Measurements from ENCODE around the gene WDR1.

Gene WDR1

DNA sequence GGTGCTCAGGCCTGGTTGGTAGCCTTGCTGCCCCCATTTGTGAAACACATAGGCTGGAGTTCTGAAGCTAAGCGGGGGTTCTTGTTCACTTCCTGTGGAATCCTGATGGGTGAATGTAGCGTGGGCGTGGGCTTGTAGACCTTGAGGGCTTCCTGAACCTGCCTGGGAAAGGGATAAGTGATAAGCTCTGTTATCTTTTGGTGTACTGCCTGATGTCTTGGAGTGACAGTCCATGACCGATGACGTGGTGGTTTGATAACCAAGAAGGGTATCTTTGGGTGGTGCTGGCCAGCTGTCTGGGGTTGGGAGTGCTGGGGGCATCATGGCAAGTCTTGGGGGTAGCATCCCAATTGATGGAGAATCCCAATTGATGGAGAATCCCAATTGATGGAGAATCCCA is 17.5 kb upstream of the WDR1 start:
- Histone ChIP-seq H3K9me2 (replicated peaks; ENCODE audit: insufficient read depth, low read length) (no peaks in the 10 kb centered on the region), H4K20me1 (ENCODE audit: low read depth, low read length) (no peaks in the 10 kb centered on the region), H3K4me3 (ENCODE audit: insufficient read depth, low read length, poor library complexity, severe bottlenecking) (no peak overlapping the region), H3F3A (ENCODE audit: insufficient read depth) (no peaks in the 10 kb centered on the region), H3K79me2 (ENCODE audit: insufficient read depth, low read length) (no peaks in the 10 kb centered on the region), H3K4me2 (ENCODE audit: low read depth, low read length, poor library complexity, severe bottlenecking) (no peak overlapping the region), H2AFZ (ENCODE audit: low read depth, low read length, severe bottlenecking) (no peak overlapping the region), H3K36me3 (ENCODE audit: low read length) (no peaks in the 10 kb centered on the region), H3K27ac (ENCODE audit: low read depth, low read length) (no peak overlapping the region), H3K9ac (ENCODE audit: low read length) (no peak overlapping the region), H3K27me3 (ENCODE audit: low read length) (no peaks in the 10 kb centered on the region), H3K9me3 (ENCODE audit: insufficient read depth, low read length) (no peaks in the 10 kb centered on the region)
- TF ChIP-seq EZH2phosphoT487 (conservative IDR thresholded peaks at IDR 0.05; ENCODE audit: low read length) = no peak
- TF ChIP-seq, protein P1, sequence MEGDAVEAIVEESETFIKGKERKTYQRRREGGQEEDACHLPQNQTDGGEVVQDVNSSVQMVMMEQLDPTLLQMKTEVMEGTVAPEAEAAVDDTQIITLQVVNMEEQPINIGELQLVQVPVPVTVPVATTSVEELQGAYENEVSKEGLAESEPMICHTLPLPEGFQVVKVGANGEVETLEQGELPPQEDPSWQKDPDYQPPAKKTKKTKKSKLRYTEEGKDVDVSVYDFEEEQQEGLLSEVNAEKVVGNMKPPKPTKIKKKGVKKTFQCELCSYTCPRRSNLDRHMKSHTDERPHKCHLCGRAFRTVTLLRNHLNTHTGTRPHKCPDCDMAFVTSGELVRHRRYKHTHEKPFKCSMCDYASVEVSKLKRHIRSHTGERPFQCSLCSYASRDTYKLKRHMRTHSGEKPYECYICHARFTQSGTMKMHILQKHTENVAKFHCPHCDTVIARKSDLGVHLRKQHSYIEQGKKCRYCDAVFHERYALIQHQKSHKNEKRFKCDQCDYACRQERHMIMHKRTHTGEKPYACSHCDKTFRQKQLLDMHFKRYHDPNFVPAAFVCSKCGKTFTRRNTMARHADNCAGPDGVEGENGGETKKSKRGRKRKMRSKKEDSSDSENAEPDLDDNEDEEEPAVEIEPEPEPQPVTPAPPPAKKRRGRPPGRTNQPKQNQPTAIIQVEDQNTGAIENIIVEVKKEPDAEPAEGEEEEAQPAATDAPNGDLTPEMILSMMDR (IDR thresholded peaks at IDR 0.05; ENCODE audit: insufficient read depth, low read length, poor library complexity, severe bottlenecking) = no peak

- Histone ChIP-seq H4K20me1 (ENCODE audit: low read depth, low read length) (no peaks in the 10 kb centered on the region), H3F3A (ENCODE audit: insufficient read depth) (no peaks in the 10 kb centered on the region), H3K27me3 (ENCODE audit: low read length) (no peaks in the 10 kb centered on the region), H3K9me2 (replicated peaks; ENCODE audit: insufficient read depth, low read length) (no peaks in the 10 kb centered on the region), H3K4me3 (ENCODE audit: insufficient read depth, low read length, poor library complexity, severe bottlenecking) (no peak overlapping the region), H3K36me3 (ENCODE audit: low read length) (no peaks in the 10 kb centered on the region), H3K4me2 (ENCODE audit: low read depth, low read length, poor library complexity, severe bottlenecking) (no peak overlapping the region), H3K79me2 (ENCODE audit: insufficient read depth, low read length) (no peaks in the 10 kb centered on the region), H3K9ac (ENCODE audit: low read length) (no peak overlapping the region), H3K9me3 (ENCODE audit: insufficient read depth, low read length) (no peaks in the 10 kb centered on the region), H3K27ac (ENCODE audit: low read depth, low read length) (no peak overlapping the region), H2AFZ (ENCODE audit: low read depth, low read length, severe bottlenecking) (no peak overlapping the region)
- TF ChIP-seq, protein P1 (IDR thresholded peaks at IDR 0.05; ENCODE audit: insufficient read depth, low read length, poor library complexity, severe bottlenecking) = no peak
- TF ChIP-seq EZH2phosphoT487 (conservative IDR thresholded peaks at IDR 0.05; ENCODE audit: low read length) = no peak
Measured at GRCh38 chr4:10131202-10131601, 14.6 kb upstream of the WDR1 start.

DNA sequence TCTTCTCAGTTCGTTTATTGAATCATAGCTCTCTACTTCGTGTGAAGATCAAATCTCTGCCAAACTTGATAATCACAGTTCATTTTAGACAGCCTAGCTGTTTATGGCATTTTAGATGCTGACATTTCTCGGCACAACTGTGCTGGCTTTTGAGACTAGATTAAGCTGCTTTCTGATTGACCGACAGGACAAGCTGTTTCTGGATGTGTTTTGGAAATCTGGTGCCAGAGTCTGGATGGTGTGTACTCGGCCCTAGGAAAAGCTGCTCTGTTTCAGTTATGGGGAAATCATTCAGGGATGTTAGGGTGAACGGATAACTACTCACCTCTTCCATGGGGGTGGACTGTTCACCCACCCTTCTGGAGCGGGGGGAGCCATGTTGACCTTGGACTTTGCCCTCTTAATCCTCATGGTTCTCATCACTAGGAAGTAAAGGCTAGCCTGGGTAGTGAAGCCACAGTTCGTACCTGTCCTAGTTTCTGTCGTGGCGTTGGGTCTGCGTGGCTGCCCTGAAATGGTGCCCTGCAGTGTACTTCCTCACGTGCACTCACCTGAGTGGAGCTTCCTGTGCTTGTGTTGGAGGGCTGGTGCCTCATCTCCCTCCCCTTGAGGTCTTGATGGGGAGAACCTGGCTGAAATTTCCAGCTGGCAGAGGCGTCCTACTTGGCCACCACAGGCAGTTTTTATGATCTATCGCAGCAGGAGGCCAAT is 13.7 kb upstream of the WDR1 start:
- Histone ChIP-seq H3K9me3 (ENCODE audit: insufficient read depth, low read length) (no peaks in the 10 kb centered on the region), H3K79me2 (ENCODE audit: insufficient read depth, low read length) (no peaks in the 10 kb centered on the region), H3K9ac (ENCODE audit: low read length) (no peak overlapping the region), H3K4me3 (ENCODE audit: insufficient read depth, low read length, poor library complexity, severe bottlenecking) (no peak overlapping the region), H3K9me2 (replicated peaks; ENCODE audit: insufficient read depth, low read length) (no peaks in the 10 kb centered on the region), H3K27me3 (ENCODE audit: low read length) (no peaks in the 10 kb centered on the region), H3F3A (ENCODE audit: insufficient read depth) (no peaks in the 10 kb centered on the region), H4K20me1 (ENCODE audit: low read depth, low read length) (no peaks in the 10 kb centered on the region), H3K36me3 (ENCODE audit: low read length) (no peaks in the 10 kb centered on the region), H3K27ac (ENCODE audit: low read depth, low read length) (no peak overlapping the region), H3K4me2 (ENCODE audit: low read depth, low read length, poor library complexity, severe bottlenecking) (no peak overlapping the region), H2AFZ (ENCODE audit: low read depth, low read length, severe bottlenecking) (no peak overlapping the region)
- no peak for TF ChIP-seq EZH2phosphoT487 (conservative IDR thresholded peaks at IDR 0.05; ENCODE audit: low read length)
- TF ChIP-seq, protein P1 (IDR thresholded peaks at IDR 0.05; ENCODE audit: insufficient read depth, low read length, poor library complexity, severe bottlenecking) = no peak

Measured in SU-DHL-6 (cell line).